Common myeloid progenitor, CD34-positive (primary cell): ENCODE data around the gene CAMTA1.
"Not testable (repeated sequence)": the region's sequence is repeated elsewhere in the genome, so short reads cannot be mapped to it uniquely, and the experiment has no call there.

Experiments
- CTCF ChIA-PET: fragments of 350-600 bp; sonication (Branson Sonifier 250); formaldehyde crosslinking; loops from one replicate; lab custom pipeline; 2021; ENCODE audit warnings: antibody characterized with exemption; lab: Charles Lee
- POLR2A ChIA-PET: fragments of 350-600 bp; sonication (Branson Sonifier 250); formaldehyde crosslinking; loops from one replicate; lab custom pipeline; 2021; ENCODE audit warnings: antibody characterized with exemption; lab: Charles Lee
- DNase-seq, 3 donors: peaks; one replicate each; pipeline versions ENCODE4 v3.0.0 to v3.0.0-alpha.2; 2013
- H3K27ac ChIP-seq, 2 experiments: 1 replicate in 1 of 2; 2 replicates in 1 of 2; pipeline ENCODE4 v1.7.0; 2013; ENCODE audit warnings: inconsistent platforms in 2 of 2, low read length in 2 of 2, mild to moderate bottlenecking in 2 of 2, low read depth in 1 of 2, moderate library complexity in 1 of 2; ENCODE audit not compliant: severe bottlenecking in 2 of 2, insufficient read depth in 1 of 2, poor library complexity in 1 of 2
- H3K27me3 ChIP-seq, 5 experiments: replicated peaks in 2 of 5; 1 replicate in 3 of 5; 2 replicates in 2 of 5; pipeline versions ENCODE4 v1.6.1 to v1.7.0; 2013; ENCODE audit warnings: low read length in 4 of 5, mild to moderate bottlenecking in 2 of 5, moderate library complexity in 2 of 5, inconsistent platforms in 1 of 5; ENCODE audit not compliant: insufficient read depth in 5 of 5, control insufficient read depth in 4 of 5
- H3K36me3 ChIP-seq, 4 experiments: 1 replicate in 2 of 4; 2 replicates in 2 of 4; pipeline versions ENCODE4 v1.6.1 to v1.7.0; 2013; ENCODE audit warnings: low read length in 3 of 4, control low read depth in 1 of 4, mild to moderate bottlenecking in 1 of 4; ENCODE audit not compliant: control insufficient read depth in 4 of 4, insufficient read depth in 4 of 4
- H3K4me1 ChIP-seq, 4 experiments: 1 replicate in 3 of 4; 2 replicates in 1 of 4; pipeline versions ENCODE4 v1.6.1 to v1.7.1; 2013; ENCODE audit warnings: low read length in 3 of 4, mild to moderate bottlenecking in 3 of 4, control low read depth in 1 of 4, inconsistent platforms in 1 of 4, moderate library complexity in 1 of 4; ENCODE audit not compliant: control insufficient read depth in 4 of 4, insufficient read depth in 4 of 4; ENCODE audit errors: control extremely low read depth in 1 of 4
- H3K4me3 ChIP-seq, 7 experiments: 1 replicate in 4 of 7; 2 replicates in 3 of 7; pipeline versions ENCODE4 v1.5.1 to v1.7.0; 2013; ENCODE audit warnings: mild to moderate bottlenecking in 7 of 7, low read length in 6 of 7, moderate library complexity in 6 of 7, inconsistent platforms in 2 of 7, low read depth in 2 of 7, control low read depth in 1 of 7; ENCODE audit not compliant: insufficient read depth in 4 of 7, control insufficient read depth in 1 of 7; ENCODE audit errors: extremely low read depth in 1 of 7
- H3K9me3 ChIP-seq, 5 experiments: 1 replicate in 4 of 5; 2 replicates in 1 of 5; pipeline versions ENCODE4 v1.6.1 to v1.7.1; 2013; ENCODE audit warnings: low read length in 4 of 5, mild to moderate bottlenecking in 2 of 5, inconsistent platforms in 1 of 5, low read depth in 1 of 5, moderate library complexity in 1 of 5; ENCODE audit not compliant: control insufficient read depth in 4 of 5, insufficient read depth in 2 of 5; ENCODE audit errors: control extremely low read depth in 1 of 5
- WGBS: methylation state at CpG from one replicate; pipeline ENCODE4 v1.1.5; 2013; ENCODE audit not compliant: insufficient coverage; 5-methylcytosine and 5-hydroxymethylcytosine counted together

Gene CAMTA1

DNA sequence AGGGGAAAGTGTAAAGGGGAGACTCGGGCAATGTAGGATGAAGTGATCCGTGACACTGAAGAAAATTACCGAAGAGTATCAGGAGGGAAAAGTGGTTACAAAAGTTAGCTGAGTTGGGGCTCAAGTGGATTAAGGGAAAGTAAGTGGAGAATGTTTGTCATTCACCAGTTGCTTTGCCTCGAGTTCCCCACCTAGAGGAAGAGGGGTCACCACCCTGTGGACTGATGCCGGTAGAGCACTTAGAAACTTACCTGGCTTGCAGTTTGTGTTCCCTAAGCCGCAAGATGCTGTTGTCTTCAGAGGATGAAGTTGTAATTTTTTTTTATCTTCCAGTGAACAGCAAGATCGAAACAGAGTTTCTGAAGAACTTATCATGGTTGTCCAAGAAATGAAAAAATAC, 999.9 kb downstream of the CAMTA1 start:
- Histone ChIP-seq H3K4me1 (peaks cover 2 to 34% (median 31%) of the 10 kb centered on the region in 4 experiments), H3K27ac (no peak overlapping the region), H3K27me3 (no peaks in the 10 kb centered on the region), H3K9me3 (peaks cover 0 to 6% (median under 1%) of the 10 kb centered on the region in 5 experiments), H3K36me3 (peaks cover 2 to 10% (median 5%) of the 10 kb centered on the region in 4 experiments), H3K4me3 (no peak overlapping the region)
- 93% methylated on average over 6 of the region's 7 CpGs for WGBS
- POLR2A ChIA-PET = no interaction called here
- DNase-seq = no peak
- CTCF ChIA-PET = no interaction called here

DNA sequence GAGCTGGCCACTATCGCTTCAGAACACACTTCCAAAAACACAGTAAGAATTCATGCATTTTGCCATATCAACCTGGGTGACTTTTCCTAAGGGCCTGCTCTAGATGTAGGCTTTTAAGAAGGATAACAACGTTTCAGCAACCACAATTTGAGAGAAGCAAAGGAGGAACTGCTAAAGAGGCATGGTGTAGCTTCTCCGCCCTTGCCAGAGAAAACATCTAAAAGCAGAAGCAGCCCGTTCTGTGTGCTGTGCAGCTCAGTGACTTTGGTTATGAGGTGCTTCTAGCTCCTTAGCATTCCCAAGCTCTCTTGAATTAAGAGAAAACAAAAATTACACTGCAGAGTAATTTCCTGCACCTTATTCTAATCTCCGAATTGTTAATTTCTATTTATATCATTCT, 1001.5 kb downstream of the CAMTA1 start:
- Histone ChIP-seq H3K4me3 (no peak overlapping the region), H3K4me1 (peaks cover 2 to 23% (median 20%) of the 10 kb centered on the region in 4 experiments), H3K36me3 (peaks cover 0 to 8% (median 1%) of the 10 kb centered on the region in 4 experiments), H3K27me3 (no peaks in the 10 kb centered on the region), H3K27ac (no peak overlapping the region), H3K9me3 (peaks cover 6 to 17% (median 16%) of the 10 kb centered on the region in 5 experiments)
- peak in 2 of 3 donors; percentile 41 to 45 for DNase-seq
- WGBS = 39% methylated on average over 3 of the region's 5 CpGs
- CTCF ChIA-PET = interaction anchor here (1.5 kb wide), 1 partner anchor 34 kb away, joined by 8 read pairs; no protein-coding TSS in a partner anchor
- POLR2A ChIA-PET = no interaction called here

DNA sequence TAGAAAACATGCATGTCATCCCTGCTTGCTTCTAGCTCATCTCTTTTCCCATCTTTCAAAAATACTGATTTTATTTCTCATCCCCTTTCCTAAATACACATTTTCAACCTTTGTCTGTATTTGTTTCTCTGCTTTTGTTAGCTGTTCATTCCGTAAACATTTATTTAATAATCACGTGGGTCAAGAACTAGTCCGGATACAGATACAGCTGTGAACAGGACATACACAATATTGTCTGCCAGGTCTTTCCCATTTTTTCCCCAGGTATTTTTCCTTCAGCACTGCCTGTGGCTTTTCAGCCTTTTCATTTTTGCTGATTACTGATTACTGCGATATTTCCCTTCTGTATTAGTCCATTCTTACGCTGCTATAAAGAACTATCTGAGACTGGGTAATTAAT, 1004.6 kb downstream of the CAMTA1 start:
- WGBS = 75% methylated on average over 4 of the region's 5 CpGs
- POLR2A ChIA-PET = no interaction called here

DNA sequence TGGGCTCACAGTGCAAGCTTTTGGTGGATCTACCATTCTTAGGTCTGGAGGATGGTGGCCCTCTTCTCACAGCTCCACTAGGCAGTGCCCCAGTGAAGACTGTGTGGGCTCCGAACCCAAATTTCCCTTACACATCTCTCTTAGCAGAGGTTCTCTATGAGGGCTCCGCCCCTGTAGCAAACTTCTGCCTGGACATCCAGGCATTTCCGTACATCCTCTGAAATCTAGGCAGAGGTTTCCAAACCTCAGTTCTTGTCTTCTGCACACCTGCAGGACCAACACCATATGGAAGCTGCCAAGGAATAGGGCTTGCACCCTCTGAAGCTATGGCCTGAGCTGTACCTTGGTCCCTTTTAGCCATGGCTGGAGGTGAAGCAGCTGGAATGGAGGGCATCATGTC, 1005.8 kb downstream of the CAMTA1 start:
- 96% methylated on average over 3 of the region's 3 CpGs for WGBS
- H3K27ac ChIP-seq = not testable (repeated sequence)
- CTCF ChIA-PET = interaction anchor here (0.6 kb wide), 1 partner anchor 17 kb away, joined by 3 read pairs; no protein-coding TSS in a partner anchor

More for the DNA sequence above, 1004.6 kb downstream of the CAMTA1 start:
- no peak for DNase-seq
- H3K9me3 ChIP-seq = peaks cover 6 to 18% (median 16%) of the 10 kb centered on the region in 5 experiments
- peaks cover 0 to 8% (median 3%) of the 10 kb centered on the region in 4 experiments for H3K4me1 ChIP-seq
- no peaks in the 10 kb centered on the region for H3K27me3 ChIP-seq
- no peak overlapping the region for H3K27ac ChIP-seq
- CTCF ChIA-PET = no interaction called here
- H3K36me3 ChIP-seq = peaks cover 0 to 8% (median 1%) of the 10 kb centered on the region in 4 experiments
- no peak overlapping the region for H3K4me3 ChIP-seq

DNA sequence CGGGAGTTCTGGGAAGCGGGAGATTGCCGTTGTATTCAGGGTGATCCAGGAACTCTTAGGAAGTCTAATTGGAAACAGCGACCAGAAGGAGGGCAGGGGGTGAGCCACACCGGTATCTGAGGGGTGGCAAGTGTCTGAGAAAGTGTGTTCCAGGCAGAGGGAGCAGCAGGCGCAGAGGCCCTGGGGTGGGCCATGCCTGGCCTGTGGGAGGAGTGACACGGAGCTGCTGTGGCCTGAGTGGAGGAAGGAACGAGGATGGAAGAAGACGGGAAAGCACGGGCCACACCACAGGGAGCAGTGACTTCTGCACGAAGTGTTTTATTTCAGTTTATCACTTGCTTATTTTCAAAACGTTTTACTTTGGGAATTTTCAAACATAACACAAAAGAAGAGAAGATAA, 1010.2 kb downstream of the CAMTA1 start:
- Histone ChIP-seq H3K4me3 (no peak overlapping the region), H3K4me1 (no peaks in the 10 kb centered on the region), H3K9me3 (peaks cover 0 to 14% (median 10%) of the 10 kb centered on the region in 5 experiments), H3K27ac (no peak overlapping the region), H3K27me3 (no peaks in the 10 kb centered on the region), H3K36me3 (peaks cover 0 to 2% (median 0%) of the 10 kb centered on the region in 4 experiments)
- CTCF ChIA-PET = no interaction called here
- WGBS = 97% methylated on average over 11 of the region's 12 CpGs
- POLR2A ChIA-PET = no interaction called here
- DNase-seq = no peak

More for the DNA sequence above, 1005.8 kb downstream of the CAMTA1 start:
- H3K27me3 ChIP-seq, H3K4me1 ChIP-seq, H3K4me3 ChIP-seq, H3K36me3 ChIP-seq, DNase-seq, POLR2A ChIA-PET: not testable (repeated sequence)
- peaks cover 6 to 18% (median 16%) of the 10 kb centered on the region in 5 experiments for H3K9me3 ChIP-seq

DNA sequence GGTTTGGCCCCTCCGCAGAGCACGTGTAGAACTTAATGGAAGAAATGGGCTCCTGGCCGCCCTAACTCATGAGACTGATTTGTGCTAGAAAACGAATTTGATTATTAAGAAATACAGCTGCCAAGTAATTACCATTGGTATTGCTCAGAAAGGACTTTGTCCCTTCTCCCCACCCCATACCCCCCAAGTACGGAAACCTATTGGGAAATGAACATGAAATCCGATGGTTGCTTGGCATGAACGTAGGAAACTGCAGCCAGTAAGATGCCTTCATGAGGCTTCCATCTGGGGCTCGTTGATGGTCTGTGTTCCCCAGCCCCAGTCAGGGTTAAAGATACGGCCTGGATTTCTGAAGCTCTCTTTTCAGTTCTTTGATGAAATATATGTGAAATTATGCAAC, 1020.2 kb downstream of the CAMTA1 start:
- H3K4me3 ChIP-seq = no peak overlapping the region
- H3K4me1 ChIP-seq = no peaks in the 10 kb centered on the region
- no peaks in the 10 kb centered on the region for H3K9me3 ChIP-seq
- ChIA-PET CTCF (no interaction called here), POLR2A (no interaction called here)
- H3K36me3 ChIP-seq = peaks cover 0 to 3% (median 1%) of the 10 kb centered on the region in 4 experiments
- no peaks in the 10 kb centered on the region for H3K27me3 ChIP-seq
- no peak for DNase-seq
- WGBS = 80% methylated on average over 5 of the region's 9 CpGs
- H3K27ac ChIP-seq = no peak overlapping the region

DNA sequence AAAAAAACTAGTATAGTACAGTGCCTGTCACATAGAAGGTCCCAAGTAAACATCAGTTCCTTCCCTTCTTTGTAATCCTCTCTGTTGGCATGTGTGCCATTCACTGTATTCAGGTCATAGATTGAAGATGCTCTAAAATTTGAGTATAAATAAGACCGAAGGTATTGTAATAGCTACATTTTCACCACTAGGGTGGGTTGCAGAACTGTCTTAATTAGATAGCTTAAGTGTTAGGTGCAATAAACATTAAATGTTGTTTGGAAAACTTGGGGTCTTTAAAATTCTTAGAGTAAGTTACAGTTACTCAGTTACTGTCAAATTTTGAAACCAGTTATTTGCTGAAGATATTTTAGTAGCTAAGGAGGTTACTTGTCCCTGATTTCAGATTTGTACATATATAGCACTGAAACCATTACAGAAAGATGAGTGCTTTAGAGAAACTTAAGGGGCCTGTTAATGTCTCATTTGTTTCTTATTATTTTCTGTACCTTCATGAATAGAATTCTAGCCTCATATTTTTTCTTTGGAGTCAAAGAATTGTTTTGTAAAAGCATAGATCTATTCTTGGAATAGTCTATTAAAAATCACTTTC, 1023.1 kb downstream of the CAMTA1 start:
- CTCF ChIA-PET = interaction anchor here (0.6 to 1.6 kb wide), 10 partner anchors 10 to 949 kb away, joined by 3 to 9 read pairs (median 3); no protein-coding TSS in a partner anchor
- H3K36me3 ChIP-seq = peaks cover 0 to 7% (median 4%) of the 10 kb centered on the region in 4 experiments
- no peak overlapping the region for H3K27ac ChIP-seq
- peaks cover 0 to 6% (median 3%) of the 10 kb centered on the region in 5 experiments for H3K9me3 ChIP-seq
- WGBS = no CpG with 5 or more reads among the region's 1 CpG
- H3K4me3 ChIP-seq = no peak overlapping the region
- H3K4me1 ChIP-seq = no peaks in the 10 kb centered on the region
- H3K27me3 ChIP-seq = no peaks in the 10 kb centered on the region
- POLR2A ChIA-PET = no interaction called here
- DNase-seq = peak; percentile 55 to 72 (median 71)
